ENCODE measurements around the gene AACS. TPM values are rescaled to one million over a fixed set of nuclear protein-coding genes. Genes with fewer than 3 reads are reported as not detected.

AACS gene
- total and polyA plus RNA-seq, 2 of the 4 experiments (the other 2 are of a cell fraction) = 22.0 to 24.9 TPM

GRCh38 chr12:125097427-125097826, 32.2 kb downstream of the AACS start:
- no peaks in the 10 kb centered on the region for H3K27me3 ChIP-seq (ENCODE audit: control insufficient read depth, insufficient read depth, low read length)
- intact Hi-C loops (cut with micrococcal nuclease) = no loop called here
- CTCF ChIA-PET = no interaction called here

More at GRCh38 chr12:125097427-125097826, 32.2 kb downstream of the AACS start:
- TF ChIP-seq MXI1 (IDR thresholded peaks at IDR 0.05; ENCODE audit: borderline replicate concordance, low read depth, low read length) (no peak), MAFK (IDR thresholded peaks at IDR 0.05; ENCODE audit: low read depth, low read length) (no peak), ELK1 (IDR thresholded peaks at IDR 0.05; ENCODE audit: borderline replicate concordance, low read depth, low read length) (no peak), RFX5 (IDR thresholded peaks at IDR 0.05; ENCODE audit: low read depth, low read length) (no peak), CEBPB (IDR thresholded peaks at IDR 0.05; ENCODE audit: low read depth, low read length) (no peak)
- dilution Hi-C loops (cut with HindIII; ENCODE audit: low sequenced_read_pairs, unreplicated experiment) = no loop called here
- H2BK5ac ChIP-seq (ENCODE audit: low read depth, low read length, poor library complexity, severe bottlenecking) = no peak overlapping the region
- no peak overlapping the region for H2AK5ac ChIP-seq (ENCODE audit: low read depth, low read length)
- no peak overlapping the region for H3K18ac ChIP-seq (ENCODE audit: low read depth, low read length)
- H2BK20ac ChIP-seq (ENCODE audit: low read depth, low read length) = no peak overlapping the region
- no peak overlapping the region for H4K8ac ChIP-seq (ENCODE audit: low read depth in 2 of 2, low read length in 2 of 2)
- DNase-seq (no peak), ATAC-seq (ENCODE audit: low read depth) (no peak)
- H2AK9ac ChIP-seq (replicated peaks; ENCODE audit: low read depth, low read length, poor library complexity) = no peak overlapping the region
- peaks cover 8% of the 10 kb centered on the region for H3K4me1 ChIP-seq (ENCODE audit: control insufficient read depth, insufficient read depth, low read length)
- no peak overlapping the region for H3K56ac ChIP-seq (ENCODE audit: extremely low read depth, insufficient read depth, low read length)
- H4K91ac ChIP-seq (ENCODE audit: insufficient read depth, low read depth, low read length) = no peak overlapping the region
- H3K9ac ChIP-seq (ENCODE audit: low read depth, low read length) = no peak overlapping the region
- H4K5ac ChIP-seq (ENCODE audit: low read depth, low read length) = no peak overlapping the region
- WGBS, 2 experiments (ENCODE audit: extremely low coverage in 2 of 2, insufficient read length in 1 of 2) = 100% methylated on average over 2 of the region's 12 CpGs; no CpG with 5 or more reads in 1 of the 2 experiments
- H3K79me1 ChIP-seq (ENCODE audit: low read depth in 1 of 2, low read length in 2 of 2) = peaks cover 4 to 14% of the 10 kb centered on the region in 2 experiments; a peak in 3 of 4 replicates
- no peak overlapping the region for H3K4me2 ChIP-seq (ENCODE audit: low read depth, low read length)
- H2BK15ac ChIP-seq (ENCODE audit: low read depth, low read length) = no peak overlapping the region
- no peak overlapping the region for H3K14ac ChIP-seq (replicated peaks; ENCODE audit: low read depth, low read length)
- POLR2A ChIA-PET (ENCODE audit: unreplicated experiment) = no interaction called here
- no peak overlapping the region for H2AFZ ChIP-seq (replicated peaks; ENCODE audit: low read length, poor library complexity)
- no peak overlapping the region for H3K23ac ChIP-seq (ENCODE audit: low read depth, low read length)
- in situ Hi-C loops (cut with MboI; ENCODE audit: low sequenced_read_pairs) = no loop called here
- BruUV-seq (replicated peaks) = no TSS peak
- no peaks in the 10 kb centered on the region; the same call in 1 of the 2 replicates for H3K9me1 ChIP-seq (ENCODE audit: insufficient read depth, low read length)
- 0 out of 2 replicates have a peak, but pooled peaks cover 3% of the 10 kb centered on the region for H4K20me1 ChIP-seq (ENCODE audit: insufficient read depth, low read length)
- no peak overlapping the region for H3K4ac ChIP-seq (ENCODE audit: low read depth, low read length)
- no peak overlapping the region for H3K27ac ChIP-seq (ENCODE audit: insufficient read depth, low read length)
- no peak overlapping the region for H2BK120ac ChIP-seq (ENCODE audit: low read depth, low read length)
- peaks cover 3% of the 10 kb centered on the region for H3K36me3 ChIP-seq (ENCODE audit: control insufficient read depth, insufficient read depth, low read length)
- H3K4me3 ChIP-seq (ENCODE audit: insufficient read depth, low read depth, low read length) = no peak overlapping the region
- no peaks in the 10 kb centered on the region for H3K9me3 ChIP-seq (ENCODE audit: control insufficient read depth, insufficient read depth, low read length)
